GM12874 (cell line): ENCODE results near the gene GCFC2.

Experiments
- CTCF ChIP-seq: IDR thresholded peaks from 2 replicates; pipeline ENCODE4 v1.5.1; 2011; ENCODE audit warnings: low read depth, mild to moderate bottlenecking, control low read depth, low read length, moderate library complexity; ENCODE audit not compliant: insufficient read depth

The GCFC2 gene

GRCh38 chr2:75679556-75679955, 31.2 kb downstream of the GCFC2 start:
- no peak for TF ChIP-seq CTCF

- TF ChIP-seq CTCF = no peak
These were observed 34.3 kb downstream of the GCFC2 start for GRCh38 chr2:75676464-75676863.

- TF ChIP-seq CTCF = no peak
These were observed 34.8 kb downstream of the GCFC2 start for GRCh38 chr2:75675908-75676307.

GRCh38 chr2:75667884-75668283, 42.8 kb downstream of the GCFC2 start:
- TF ChIP-seq CTCF = no peak

GRCh38 chr2:75666911-75667310, 43.8 kb downstream of the GCFC2 start:
- no peak for TF ChIP-seq CTCF

- no peak for TF ChIP-seq CTCF
These were observed 52.9 kb downstream of the GCFC2 start for GRCh38 chr2:75657798-75658197.

GRCh38 chr2:75656563-75656962, 54.2 kb downstream of the GCFC2 start:
- no peak for TF ChIP-seq CTCF

GRCh38 chr2:75655861-75656260, 54.9 kb downstream of the GCFC2 start:
- no peak for TF ChIP-seq CTCF
